Measurements from ENCODE around the gene EYS.

Gene EYS

DNA sequence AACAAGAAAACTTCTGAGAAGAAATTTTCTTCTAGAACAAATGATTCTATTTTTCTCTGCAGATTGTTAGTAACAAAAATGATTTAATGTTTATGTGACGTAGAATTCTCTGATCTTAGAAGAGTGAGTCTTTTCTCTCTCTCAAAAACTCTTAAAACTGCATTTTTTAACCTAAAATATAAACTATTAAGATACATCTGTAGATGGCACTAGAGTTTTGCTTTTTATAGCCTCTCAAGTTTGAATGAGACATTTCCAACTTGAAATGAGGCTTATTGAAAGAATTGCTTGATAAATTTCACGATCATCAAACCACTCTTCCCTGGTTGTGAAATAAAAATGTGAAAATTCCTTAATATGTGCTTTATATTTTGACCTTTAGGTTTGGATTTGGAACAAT is 2017.6 kb downstream of the EYS start:
- ChIA-PET POLR2A (no interaction called here), CTCF (interaction anchor here (0.9 to 3.5 kb wide), 9 partner anchors 9 to 337 kb away, joined by 3 to 15 read pairs (median 5); partner anchors contain the start of gene PHF3)
- H3K27me3 ChIP-seq (replicated peaks in 2 of 5; ENCODE audit: control insufficient read depth in 4 of 5, insufficient read depth in 5 of 5, low read length in 4 of 5) = no peaks in the 10 kb centered on the region
- H3K4me1 ChIP-seq (ENCODE audit: control extremely low read depth in 1 of 4, control insufficient read depth in 4 of 4, insufficient read depth in 4 of 4, low read length in 3 of 4) = peaks cover 0 to 18% (median 9%) of the 10 kb centered on the region in 4 experiments
- H3K4me3 ChIP-seq (ENCODE audit: control insufficient read depth in 1 of 7, extremely low read depth in 1 of 7, insufficient read depth in 4 of 7, low read depth in 2 of 7, low read length in 6 of 7) = no peak overlapping the region
- DNase-seq = peak in 1 of 3 donors; percentile 13
- H3K9me3 ChIP-seq (ENCODE audit: control extremely low read depth in 1 of 5, control insufficient read depth in 4 of 5, insufficient read depth in 2 of 5, low read depth in 1 of 5, low read length in 4 of 5) = no peaks in the 10 kb centered on the region
- H3K27ac ChIP-seq (ENCODE audit: insufficient read depth in 1 of 2, low read depth in 1 of 2, low read length in 2 of 2, poor library complexity in 1 of 2, severe bottlenecking in 2 of 2) = peak overlapping the region in 1 of 2 experiments; percentile 6
- WGBS (ENCODE audit: insufficient coverage) = 100% methylated on average over 1 of the region's 2 CpGs
- peaks cover 6 to 25% (median 19%) of the 10 kb centered on the region in 4 experiments for H3K36me3 ChIP-seq (ENCODE audit: control insufficient read depth in 4 of 4, insufficient read depth in 4 of 4, low read length in 3 of 4)

DNA sequence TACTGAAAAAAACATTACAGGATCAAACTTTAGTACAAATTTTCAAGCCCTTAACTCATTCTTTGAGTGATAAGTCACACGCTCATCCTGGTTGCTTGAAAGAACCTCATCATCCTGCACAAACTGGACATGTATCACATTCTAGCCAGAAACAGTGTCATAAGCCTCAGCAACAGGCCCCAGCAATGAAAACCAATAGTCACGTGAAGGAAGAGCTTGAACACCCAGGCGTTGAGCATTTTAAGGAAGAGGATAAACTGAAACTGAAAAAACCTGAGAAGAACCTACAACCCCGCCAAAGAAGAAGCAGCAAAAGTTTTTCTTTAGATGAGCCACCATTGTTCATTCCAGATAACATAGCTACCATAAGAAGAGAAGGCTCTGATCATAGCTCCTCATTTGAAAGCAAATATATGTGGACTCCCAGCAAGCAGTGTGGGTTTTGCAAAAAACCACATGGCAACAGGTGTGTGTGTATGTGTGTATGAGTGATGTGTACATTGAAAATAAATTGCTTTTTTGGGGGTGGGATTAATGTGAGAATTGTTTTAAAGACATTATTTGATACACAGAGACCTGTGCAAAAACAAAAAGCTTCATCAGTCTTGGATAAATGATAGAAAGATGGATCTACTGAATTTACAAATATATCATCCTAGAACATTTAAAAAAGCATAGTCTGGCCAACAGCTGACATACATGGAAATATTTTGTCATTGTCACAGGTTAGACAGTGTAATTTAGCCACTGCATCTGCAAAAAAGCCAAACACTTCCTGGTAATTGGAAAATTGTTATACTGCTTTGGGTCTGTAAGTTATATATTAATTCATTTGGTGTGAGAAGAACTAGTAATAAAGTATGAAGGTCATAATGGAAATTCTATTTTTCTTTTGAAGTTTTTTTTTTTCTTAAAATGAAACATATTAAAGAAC is 2021.3 kb downstream of the EYS start:
- CTCF ChIA-PET = interaction anchor here (0.9 to 1.5 kb wide), 6 partner anchors 26 to 333 kb away, joined by 3 to 5 read pairs (median 4); no protein-coding TSS in a partner anchor
- peak in 1 of 3 donors; percentile 22 for DNase-seq
- POLR2A ChIA-PET = no interaction called here

DNA sequence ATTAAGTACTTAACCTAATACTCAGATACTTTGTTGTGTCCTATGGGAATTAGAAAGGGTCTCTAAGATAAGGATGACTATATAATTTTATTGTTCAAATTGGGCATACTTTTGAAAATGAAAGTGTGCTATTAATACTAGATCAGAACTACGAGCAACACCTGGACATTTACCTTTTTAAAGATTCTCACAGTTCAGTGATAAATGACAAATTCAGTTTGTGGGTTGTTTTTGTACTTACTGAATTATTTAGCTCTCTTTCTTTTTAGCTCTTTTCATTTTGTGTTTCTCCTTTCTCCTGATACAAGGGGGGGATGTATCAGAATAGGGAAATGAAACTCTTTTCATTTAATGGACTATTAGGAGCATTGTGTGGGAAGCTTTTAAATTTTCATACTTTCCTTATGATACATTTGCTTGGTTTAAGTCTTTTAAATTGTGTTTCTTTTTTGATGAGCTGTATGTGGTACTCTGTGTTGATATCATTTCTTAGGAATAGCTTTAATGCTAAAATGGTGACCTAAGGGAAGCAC is 2023.9 kb downstream of the EYS start:
- Histone ChIP-seq H3K9me3 (ENCODE audit: control extremely low read depth in 1 of 5, control insufficient read depth in 4 of 5, insufficient read depth in 2 of 5, low read depth in 1 of 5, low read length in 4 of 5) (no peaks in the 10 kb centered on the region), H3K4me3 (ENCODE audit: control insufficient read depth in 1 of 7, extremely low read depth in 1 of 7, insufficient read depth in 4 of 7, low read depth in 2 of 7, low read length in 6 of 7) (no peak overlapping the region), H3K27me3 (replicated peaks in 2 of 5; ENCODE audit: control insufficient read depth in 4 of 5, insufficient read depth in 5 of 5, low read length in 4 of 5) (no peaks in the 10 kb centered on the region), H3K4me1 (ENCODE audit: control extremely low read depth in 1 of 4, control insufficient read depth in 4 of 4, insufficient read depth in 4 of 4, low read length in 3 of 4) (peaks cover 0 to 6% (median 5%) of the 10 kb centered on the region in 4 experiments), H3K36me3 (ENCODE audit: control insufficient read depth in 4 of 4, insufficient read depth in 4 of 4, low read length in 3 of 4) (peaks cover 8 to 48% (median 27%) of the 10 kb centered on the region in 4 experiments), H3K27ac (ENCODE audit: insufficient read depth in 1 of 2, low read depth in 1 of 2, low read length in 2 of 2, poor library complexity in 1 of 2, severe bottlenecking in 2 of 2) (no peak overlapping the region)
- DNase-seq = no peak
- CTCF ChIA-PET = interaction anchor here (0.7 to 1.8 kb wide), 7 partner anchors 9 to 331 kb away, joined by 3 to 6 read pairs (median 4); no protein-coding TSS in a partner anchor
- WGBS (ENCODE audit: insufficient coverage) = no CpG with 5 or more reads among the region's 1 CpG
- POLR2A ChIA-PET = interaction anchor here (0.8 kb wide), 1 partner anchor 83 kb away, joined by 4 read pairs; no protein-coding TSS in a partner anchor

More for the DNA sequence above, 2021.3 kb downstream of the EYS start:
- Histone ChIP-seq H3K9me3 (ENCODE audit: control extremely low read depth in 1 of 5, control insufficient read depth in 4 of 5, insufficient read depth in 2 of 5, low read depth in 1 of 5, low read length in 4 of 5) (no peaks in the 10 kb centered on the region), H3K36me3 (ENCODE audit: control insufficient read depth in 4 of 4, insufficient read depth in 4 of 4, low read length in 3 of 4) (peaks cover 8 to 40% (median 21%) of the 10 kb centered on the region in 4 experiments), H3K27me3 (replicated peaks in 2 of 5; ENCODE audit: control insufficient read depth in 4 of 5, insufficient read depth in 5 of 5, low read length in 4 of 5) (no peaks in the 10 kb centered on the region), H3K27ac (ENCODE audit: insufficient read depth in 1 of 2, low read depth in 1 of 2, low read length in 2 of 2, poor library complexity in 1 of 2, severe bottlenecking in 2 of 2) (peak overlapping the region in 1 of 2 experiments; percentile 16), H3K4me3 (ENCODE audit: control insufficient read depth in 1 of 7, extremely low read depth in 1 of 7, insufficient read depth in 4 of 7, low read depth in 2 of 7, low read length in 6 of 7) (no peak overlapping the region), H3K4me1 (ENCODE audit: control extremely low read depth in 1 of 4, control insufficient read depth in 4 of 4, insufficient read depth in 4 of 4, low read length in 3 of 4) (peaks cover 0 to 18% (median 10%) of the 10 kb centered on the region in 4 experiments)
- 100% methylated on average over 1 of the region's 4 CpGs for WGBS (ENCODE audit: insufficient coverage)

DNA sequence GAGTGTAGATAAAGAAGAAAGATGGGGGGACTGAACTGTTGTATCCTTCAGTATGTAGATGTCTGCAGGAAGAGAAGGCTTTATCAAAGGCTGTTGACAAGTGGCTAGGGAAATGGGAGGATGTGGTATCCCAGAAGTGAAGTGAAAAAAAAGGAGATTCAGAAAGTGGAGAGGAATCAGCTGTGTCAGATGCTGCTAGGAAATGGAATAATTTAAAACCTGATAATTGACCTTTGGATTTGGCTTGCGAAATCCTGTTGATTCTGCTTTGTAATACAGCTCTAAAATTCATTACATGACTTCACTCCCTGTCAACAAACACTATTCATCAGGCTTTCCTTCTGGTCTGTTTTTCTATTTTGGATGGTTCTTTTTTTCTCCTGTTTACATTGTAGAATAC is 2029.7 kb downstream of the EYS start:
- no peaks in the 10 kb centered on the region for H3K27me3 ChIP-seq (replicated peaks in 2 of 5; ENCODE audit: control insufficient read depth in 4 of 5, insufficient read depth in 5 of 5, low read length in 4 of 5)
- H3K4me1 ChIP-seq (ENCODE audit: control extremely low read depth in 1 of 4, control insufficient read depth in 4 of 4, insufficient read depth in 4 of 4, low read length in 3 of 4) = peaks cover 4 to 16% (median 5%) of the 10 kb centered on the region in 4 experiments
- H3K36me3 ChIP-seq (ENCODE audit: control insufficient read depth in 4 of 4, insufficient read depth in 4 of 4, low read length in 3 of 4) = peaks cover 0 to 25% (median 16%) of the 10 kb centered on the region in 4 experiments
- POLR2A ChIA-PET = no interaction called here
- H3K9me3 ChIP-seq (ENCODE audit: control extremely low read depth in 1 of 5, control insufficient read depth in 4 of 5, insufficient read depth in 2 of 5, low read depth in 1 of 5, low read length in 4 of 5) = no peaks in the 10 kb centered on the region
- H3K27ac ChIP-seq (ENCODE audit: insufficient read depth in 1 of 2, low read depth in 1 of 2, low read length in 2 of 2, poor library complexity in 1 of 2, severe bottlenecking in 2 of 2) = peak overlapping the region; percentile 4 to 25
- CTCF ChIA-PET = interaction anchor here (1.2 kb wide), 1 partner anchor 79 kb away, joined by 3 read pairs; no protein-coding TSS in a partner anchor
- no peak overlapping the region for H3K4me3 ChIP-seq (ENCODE audit: control insufficient read depth in 1 of 7, extremely low read depth in 1 of 7, insufficient read depth in 4 of 7, low read depth in 2 of 7, low read length in 6 of 7)
- no peak for DNase-seq
- no CpG with 5 or more reads among the region's 1 CpG for WGBS (ENCODE audit: insufficient coverage)

DNA sequence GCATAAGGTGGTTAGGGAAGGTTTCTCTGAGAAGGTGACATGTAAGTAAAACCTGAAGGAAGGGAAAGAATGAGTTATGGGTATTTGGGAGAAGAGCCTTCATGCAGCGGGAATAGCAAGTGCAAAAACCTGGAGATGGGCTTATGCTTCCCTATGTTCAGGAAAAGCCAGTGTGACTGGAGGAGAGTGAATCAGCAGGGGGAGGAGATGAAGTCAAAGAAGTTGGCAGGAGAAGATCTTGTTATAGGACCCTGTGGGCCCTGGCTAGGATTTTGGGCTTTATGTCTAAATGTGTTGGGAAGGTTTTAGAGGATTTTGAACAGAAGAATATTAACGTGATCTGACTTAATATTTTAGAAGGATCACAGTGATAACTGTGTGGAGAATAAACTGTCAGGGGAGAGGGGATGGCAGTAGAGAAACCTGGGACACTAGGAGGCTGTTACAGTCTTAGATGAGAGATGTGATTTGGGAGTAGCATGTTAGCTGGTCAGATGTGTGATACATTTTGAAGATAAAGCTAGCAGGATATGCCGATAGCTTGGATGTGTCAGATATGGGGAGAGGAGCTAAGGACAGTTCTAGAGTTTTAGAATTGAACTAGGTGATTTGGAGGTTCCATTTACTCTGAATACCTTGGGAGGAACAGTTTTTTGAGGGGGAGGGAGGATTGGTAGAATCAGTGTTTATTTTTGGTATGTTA is 2030.5 kb downstream of the EYS start:
- H3K27me3 ChIP-seq (replicated peaks in 2 of 5; ENCODE audit: control insufficient read depth in 4 of 5, insufficient read depth in 5 of 5, low read length in 4 of 5) = no peaks in the 10 kb centered on the region
- H3K4me3 ChIP-seq (ENCODE audit: control insufficient read depth in 1 of 7, extremely low read depth in 1 of 7, insufficient read depth in 4 of 7, low read depth in 2 of 7, low read length in 6 of 7) = no peak overlapping the region
- H3K27ac ChIP-seq (ENCODE audit: insufficient read depth in 1 of 2, low read depth in 1 of 2, low read length in 2 of 2, poor library complexity in 1 of 2, severe bottlenecking in 2 of 2) = peak overlapping the region; percentile 4 to 25
- CTCF ChIA-PET = interaction anchor here (1.2 kb wide), 1 partner anchor 78 kb away, joined by 3 read pairs; no protein-coding TSS in a partner anchor
- peaks cover 0 to 19% (median 18%) of the 10 kb centered on the region in 4 experiments for H3K36me3 ChIP-seq (ENCODE audit: control insufficient read depth in 4 of 4, insufficient read depth in 4 of 4, low read length in 3 of 4)
- H3K4me1 ChIP-seq (ENCODE audit: control extremely low read depth in 1 of 4, control insufficient read depth in 4 of 4, insufficient read depth in 4 of 4, low read length in 3 of 4) = peaks cover 4 to 16% (median 5%) of the 10 kb centered on the region in 4 experiments
- no peaks in the 10 kb centered on the region for H3K9me3 ChIP-seq (ENCODE audit: control extremely low read depth in 1 of 5, control insufficient read depth in 4 of 5, insufficient read depth in 2 of 5, low read depth in 1 of 5, low read length in 4 of 5)
- POLR2A ChIA-PET = no interaction called here
- DNase-seq = no peak
- 100% methylated on average over 3 of the region's 3 CpGs for WGBS (ENCODE audit: insufficient coverage)

DNA sequence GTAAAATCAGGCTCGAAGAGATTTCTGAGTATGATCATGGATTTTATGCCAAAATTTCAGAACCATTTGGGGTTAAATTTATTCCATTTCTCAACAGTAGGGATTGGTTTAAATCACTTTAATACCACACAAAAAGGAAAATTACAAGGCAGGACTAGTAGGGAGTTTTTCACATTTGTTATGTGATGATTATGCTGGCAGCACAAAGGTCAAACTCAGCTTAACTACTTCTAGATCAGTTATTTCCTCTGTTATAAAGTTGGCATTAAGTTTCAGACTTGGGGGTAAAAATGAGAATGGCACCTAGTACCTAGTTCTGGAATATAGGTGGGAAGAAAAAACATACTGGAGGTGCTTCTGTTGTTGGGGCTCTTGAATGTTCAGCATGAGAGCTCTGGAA is 2031.9 kb downstream of the EYS start:
- 100% methylated on average over 1 of the region's 1 CpG for WGBS (ENCODE audit: insufficient coverage)
- Histone ChIP-seq H3K27ac (ENCODE audit: insufficient read depth in 1 of 2, low read depth in 1 of 2, low read length in 2 of 2, poor library complexity in 1 of 2, severe bottlenecking in 2 of 2) (no peak overlapping the region), H3K36me3 (ENCODE audit: control insufficient read depth in 4 of 4, insufficient read depth in 4 of 4, low read length in 3 of 4) (peaks cover 2 to 16% (median 13%) of the 10 kb centered on the region in 4 experiments), H3K4me3 (ENCODE audit: control insufficient read depth in 1 of 7, extremely low read depth in 1 of 7, insufficient read depth in 4 of 7, low read depth in 2 of 7, low read length in 6 of 7) (no peak overlapping the region), H3K4me1 (ENCODE audit: control extremely low read depth in 1 of 4, control insufficient read depth in 4 of 4, insufficient read depth in 4 of 4, low read length in 3 of 4) (peaks cover 4 to 16% (median 5%) of the 10 kb centered on the region in 4 experiments), H3K27me3 (replicated peaks in 2 of 5; ENCODE audit: control insufficient read depth in 4 of 5, insufficient read depth in 5 of 5, low read length in 4 of 5) (no peaks in the 10 kb centered on the region), H3K9me3 (ENCODE audit: control extremely low read depth in 1 of 5, control insufficient read depth in 4 of 5, insufficient read depth in 2 of 5, low read depth in 1 of 5, low read length in 4 of 5) (no peaks in the 10 kb centered on the region)
- ChIA-PET CTCF (no interaction called here), POLR2A (no interaction called here)
- no peak for DNase-seq
